Peyer's patch (tissue), 4 donors: Measurements from ENCODE around the gene OR5V1.
"Not testable (repeated sequence)": the region's sequence is repeated elsewhere in the genome, so short reads cannot be mapped to it uniquely, and the experiment has no call there.

ENCODE experiments used
- CTCF ChIP-seq, 6 experiments: fragments of 450-650 bp in 4 of 6; fragments of 200-600 bp in 2 of 6; sonication (generic) in 1 of 6; IDR thresholded peaks; one replicate each; pipeline ENCODE4 v1.5.1; 2017 to 2019; ENCODE audit warnings: antibody characterized with exemption in 6 of 6, mild to moderate bottlenecking in 3 of 6, moderate library complexity in 1 of 6
- POLR2A ChIP-seq, 2 donors: fragments of 450-650 bp; IDR thresholded peaks; one replicate each; pipeline ENCODE4 v1.5.1; 2017; ENCODE audit warnings: antibody characterized with exemption in 2 of 2, mild to moderate bottlenecking in 2 of 2, moderate library complexity in 2 of 2

GRCh38 chr6:29349348-29349747 lies 19.3 kb downstream of the OR5V1 start:
- TF ChIP-seq CTCF, POLR2A (IDR thresholded peaks at IDR 0.05): not testable (repeated sequence)
